NCI-H2171 treated with DMSO at 0.1 percent for 48 hours (cell line): Measurements from ENCODE around the gene TARBP2.
"Not testable (repeated sequence)": the region's sequence is repeated elsewhere in the genome, so short reads cannot be mapped to it uniquely, and the experiment has no call there.

ENCODE experiments used
- DNase-seq: peaks from one replicate; lab custom pipeline; 2025; lab: John Stamatoyannopoulos, UW

TARBP2 gene

GRCh38 chr12:53513712-53514410 lies 12.8 kb downstream of the TARBP2 start:
- DNase-seq = no peak

GRCh38 chr12:53514628-53515290 lies 13.7 kb downstream of the TARBP2 start:
- peak; percentile 77 for DNase-seq

- no peak for DNase-seq
Observed at GRCh38 chr12:53515291-53515680, 14.2 kb downstream of the TARBP2 start.

- DNase-seq = no peak
Observed at GRCh38 chr12:53516758-53517455, 15.8 kb downstream of the TARBP2 start.

GRCh38 chr12:53518381-53518780 lies 17.3 kb downstream of the TARBP2 start:
- no peak for DNase-seq

GRCh38 chr12:53523131-53523530 lies 22.0 kb downstream of the TARBP2 start:
- no peak for DNase-seq

- no peak for DNase-seq
Observed at GRCh38 chr12:53524476-53524875, 23.4 kb downstream of the TARBP2 start.

- DNase-seq = peak; percentile 91
Observed at GRCh38 chr12:53530061-53530460, 29.0 kb downstream of the TARBP2 start.

- no peak for DNase-seq
Observed at GRCh38 chr12:53530920-53531319, 29.8 kb downstream of the TARBP2 start.

- peak; percentile 62 for DNase-seq
Observed at GRCh38 chr12:53532021-53532420, 30.9 kb downstream of the TARBP2 start.

- DNase-seq = peak; percentile 77
Observed at GRCh38 chr12:53532524-53533445, 31.7 kb downstream of the TARBP2 start.

- no peak for DNase-seq
Observed at GRCh38 chr12:53533471-53533870, 32.4 kb downstream of the TARBP2 start.

GRCh38 chr12:53536962-53537361 lies 35.9 kb downstream of the TARBP2 start:
- no peak for DNase-seq

GRCh38 chr12:53538209-53538689 lies 37.2 kb downstream of the TARBP2 start:
- no peak for DNase-seq

GRCh38 chr12:53539526-53539925 lies 38.4 kb downstream of the TARBP2 start:
- DNase-seq = no peak

GRCh38 chr12:53543539-53543938 lies 42.5 kb downstream of the TARBP2 start:
- peak; percentile 42 for DNase-seq

GRCh38 chr12:53548354-53548753 lies 47.3 kb downstream of the TARBP2 start:
- not testable (repeated sequence) for DNase-seq

- DNase-seq = not testable (repeated sequence)
Observed at GRCh38 chr12:53550131-53550530, 49.0 kb downstream of the TARBP2 start.

GRCh38 chr12:53550595-53550994 lies 49.5 kb downstream of the TARBP2 start:
- DNase-seq = no peak

GRCh38 chr12:53551889-53552291 lies 50.8 kb downstream of the TARBP2 start:
- DNase-seq = peak; percentile 30

GRCh38 chr12:53552361-53553327 lies 51.6 kb downstream of the TARBP2 start:
- DNase-seq = no peak
